Kidney (tissue), 14 donors: ENCODE results near the gene TMTC3. TPM values are rescaled to one million over a fixed set of nuclear protein-coding genes. Genes with fewer than 3 reads are reported as not detected.

Experiments
- DNase-seq, 5 donors: peaks; one replicate each; pipeline ENCODE4 v3.0.0-alpha.2; 2013 to 2020
- FAIRE-seq: peaks from 2 replicates; lab custom pipeline; 2012; peaks lifted over from hg19 to GRCh38; lab: Jason Lieb, UNC
- H3K27ac ChIP-seq, 2 donors: one replicate each; pipeline ENCODE4 v1.7.0; 2013; ENCODE audit warnings: low read depth in 2 of 2, low read length in 2 of 2, inconsistent platforms in 1 of 2
- H3K27me3 ChIP-seq: one replicate; pipeline ENCODE4 v1.7.1; 2013; ENCODE audit warnings: low read length, inconsistent platforms; ENCODE audit not compliant: control insufficient read depth, insufficient read depth
- H3K36me3 ChIP-seq, 3 donors: one replicate each; pipeline versions ENCODE4 v1.7.0 to v1.7.1; 2013; ENCODE audit warnings: low read length in 3 of 3, control low read depth in 1 of 3, inconsistent platforms in 1 of 3; ENCODE audit not compliant: insufficient read depth in 3 of 3, control insufficient read depth in 2 of 3
- H3K4me1 ChIP-seq, 3 donors: one replicate each; pipeline versions ENCODE4 v1.7.0 to v1.7.1; 2013; ENCODE audit warnings: low read length in 3 of 3, inconsistent platforms in 1 of 3, low read depth in 1 of 3; ENCODE audit not compliant: control insufficient read depth in 2 of 3, insufficient read depth in 2 of 3
- H3K4me3 ChIP-seq, 3 donors: one replicate each; pipeline versions ENCODE4 v1.7.0 to v1.8.1; 2013; ENCODE audit warnings: low read length in 3 of 3, control low read depth in 1 of 3, inconsistent platforms in 1 of 3
- H3K9ac ChIP-seq, 3 donors: one replicate each; pipeline versions ENCODE4 v1.7.0 to v1.7.1; 2013; ENCODE audit warnings: low read length in 3 of 3, control low read depth in 1 of 3, inconsistent platforms in 1 of 3
- H3K9me3 ChIP-seq, 3 donors: one replicate each; pipeline versions ENCODE4 v1.7.0 to v1.7.1; 2013; ENCODE audit warnings: low read length in 3 of 3, control low read depth in 1 of 3, inconsistent platforms in 1 of 3; ENCODE audit not compliant: control insufficient read depth in 2 of 3, insufficient read depth in 1 of 3
- CTCF ChIP-seq: IDR thresholded peaks from 3 replicates; pipeline ENCODE4 v1.5.1; 2012; ENCODE audit warnings: mild to moderate bottlenecking, moderate library complexity, borderline replicate concordance; ENCODE audit not compliant: insufficient read depth; ENCODE audit errors: extremely low read depth
- intact Hi-C: fragments of 100-400 bp; cut with DNase I; formaldehyde crosslinking; loops from one replicate; pipeline ENCODE4 v1.11.1; 2022
- polyA plus RNA-seq: library from polyadenylated mRNA; stranded (reverse); fragments of 350-450 nt; fragmentation: Illumina TruSeq; extraction: RNeasy Lipid Tissue Mini Kit (QIAGEN cat#74804); gene quantifications from one replicate; pipeline ENCODE4 v1.2.3, GENCODE V29; 2014; ENCODE audit warnings: low read depth, low replicate concordance; ENCODE audit not compliant: insufficient read depth
- total RNA-seq: library from RNA; stranded (reverse); fragmentation: NEBNext Ultra II Directional; extraction: Animal tissue kit (Norgen Biotek cat#: 25700); gene quantifications from one replicate; pipeline ENCODE4 v1.2.1, GENCODE V29; 2021
- donor health status: control.
- donor health status: control.
- donor health status: control.
- donor health status: control.
- donor health status: control.
- donor health status: DM: yes; HTN: yes; CAD: no.
- donor health status: Normal renal cell carcinoma (clear cell type).

The TMTC3 gene
- total and polyA plus RNA-seq, 2 donors from 2014 or later: 5.1 to 23.5 TPM

- Histone ChIP-seq H3K9me3 (no peaks in the 10 kb centered on the region), H3K4me1 (no peaks in the 10 kb centered on the region), H3K36me3 (no peaks in the 10 kb centered on the region), H3K9ac (no peak overlapping the region), H3K27me3 (no peaks in the 10 kb centered on the region), H3K4me3 (no peak overlapping the region), H3K27ac (no peak overlapping the region)
- TF ChIP-seq CTCF: no peak
- DNase-seq (no peak), FAIRE-seq (no peak)
- intact Hi-C loops: no loop called here
These were observed 96.3 kb downstream of the TMTC3 start for GRCh38 chr12:88238406-88238805.

GRCh38 chr12:88241862-88242570, 99.9 kb downstream of the TMTC3 start:
- DNase-seq (no peak), FAIRE-seq (no peak)
- no peaks in the 10 kb centered on the region for H3K9me3 ChIP-seq
- no peaks in the 10 kb centered on the region for H3K36me3 ChIP-seq
- no peak overlapping the region for H3K9ac ChIP-seq
- no peaks in the 10 kb centered on the region for H3K4me1 ChIP-seq
- H3K4me3 ChIP-seq: no peak overlapping the region
- TF ChIP-seq CTCF: no peak
- intact Hi-C loops: no loop called here
- H3K27me3 ChIP-seq: no peaks in the 10 kb centered on the region
- H3K27ac ChIP-seq: no peak overlapping the region

GRCh38 chr12:88242571-88242925, 100.4 kb downstream of the TMTC3 start:
- no peak for FAIRE-seq
- intact Hi-C loops: no loop called here

More at GRCh38 chr12:88242571-88242925, 100.4 kb downstream of the TMTC3 start:
- DNase-seq: no peak
- no peaks in the 10 kb centered on the region for H3K9me3 ChIP-seq
- H3K27me3 ChIP-seq: no peaks in the 10 kb centered on the region
- no peak overlapping the region for H3K4me3 ChIP-seq
- H3K27ac ChIP-seq: no peak overlapping the region
- no peaks in the 10 kb centered on the region for H3K36me3 ChIP-seq
- no peak overlapping the region for H3K9ac ChIP-seq
- H3K4me1 ChIP-seq: no peaks in the 10 kb centered on the region
- TF ChIP-seq CTCF: no peak
